Keratinocyte (primary cell): ENCODE data around the gene CNN2. TPM values are rescaled to one million over a fixed set of nuclear protein-coding genes. Genes with fewer than 3 reads are reported as not detected.

Source experiments
- DNase-seq: peaks from one replicate; pipeline ENCODE4 v3.0.0-alpha.2; 2011; ENCODE audit warnings: low read depth, missing footprints, low spot score
- FAIRE-seq: peaks from 2 replicates; lab custom pipeline; 2011; peaks lifted over from hg19 to GRCh38; lab: Jason Lieb, UNC
- H2AFZ ChIP-seq: 2 replicates; pipeline ENCODE4 v1.6.0; 2012; ENCODE audit warnings: low read length, control low read depth, inconsistent platforms; ENCODE audit not compliant: control insufficient read depth
- H3K27ac ChIP-seq: 2 replicates; pipeline ENCODE4 v1.5.1; 2011; ENCODE audit warnings: low read length; ENCODE audit not compliant: control insufficient read depth, insufficient read depth
- H3K27me3 ChIP-seq: 3 replicates; pipeline ENCODE4 v1.6.0; 2011; ENCODE audit warnings: low read length; ENCODE audit not compliant: control insufficient read depth, insufficient read depth; ENCODE audit errors: extremely low read depth
- H3K36me3 ChIP-seq, 2 experiments: 2 replicates in 1 of 2; 3 replicates in 1 of 2; pipeline ENCODE4 v1.5.1; 2011; ENCODE audit warnings: low read length in 2 of 2, mild to moderate bottlenecking in 1 of 2; ENCODE audit not compliant: control insufficient read depth in 2 of 2, insufficient read depth in 2 of 2; ENCODE audit errors: extremely low read depth in 1 of 2
- H3K4me1 ChIP-seq: 3 replicates; pipeline ENCODE4 v1.5.1; 2011; ENCODE audit warnings: low read length; ENCODE audit not compliant: control insufficient read depth, insufficient read depth; ENCODE audit errors: extremely low read depth
- H3K4me2 ChIP-seq: 3 replicates; pipeline ENCODE4 v1.6.0; 2011; ENCODE audit warnings: low read depth, low read length; ENCODE audit not compliant: control insufficient read depth, insufficient read depth; ENCODE audit errors: extremely low read depth
- H3K4me3 ChIP-seq, 3 experiments: fragments of 200-600 bp in 1 of 3; sonication (generic) in 1 of 3; 2 replicates in 2 of 3; 3 replicates in 1 of 3; pipeline ENCODE4 v1.5.1; 2011 to 2016; ENCODE audit warnings: low read length in 3 of 3, mild to moderate bottlenecking in 3 of 3, control low read depth in 2 of 3, inconsistent platforms in 1 of 3, low read depth in 1 of 3, mixed read lengths in 1 of 3, mixed run types in 1 of 3, moderate library complexity in 1 of 3; ENCODE audit not compliant: control insufficient read depth in 2 of 3, insufficient read depth in 2 of 3; ENCODE audit errors: extremely low read depth in 1 of 3
- H3K79me2 ChIP-seq: 2 replicates; pipeline ENCODE4 v1.6.0; 2012; ENCODE audit warnings: low read length; ENCODE audit not compliant: control insufficient read depth, insufficient read depth
- H3K9ac ChIP-seq: 3 replicates; pipeline ENCODE4 v1.6.0; 2011; ENCODE audit warnings: low read length; ENCODE audit not compliant: control insufficient read depth, insufficient read depth; ENCODE audit errors: extremely low read depth
- H3K9me1 ChIP-seq: 3 replicates; pipeline ENCODE4 v1.6.0; 2011; ENCODE audit warnings: low read length; ENCODE audit not compliant: control insufficient read depth, insufficient read depth; ENCODE audit errors: extremely low read depth
- H3K9me3 ChIP-seq: 2 replicates; pipeline ENCODE4 v1.5.1; 2012; ENCODE audit warnings: low read depth, low read length; ENCODE audit not compliant: control insufficient read depth
- H4K20me1 ChIP-seq: 3 replicates; pipeline ENCODE4 v1.6.0; 2011; ENCODE audit warnings: low read length; ENCODE audit not compliant: control insufficient read depth, insufficient read depth; ENCODE audit errors: extremely low read depth
- CTCF ChIP-seq, 3 experiments: IDR thresholded peaks in 1 of 3; conservative IDR thresholded peaks in 1 of 3; optimal IDR thresholded peaks in 1 of 3; 2 replicates in 2 of 3; 3 replicates in 1 of 3; pipeline versions ENCODE3 to v1.5.1; 2011; ENCODE audit warnings: low read length in 3 of 3, mild to moderate bottlenecking in 3 of 3, moderate library complexity in 2 of 3, control low read depth in 1 of 3, inconsistent platforms in 1 of 3; ENCODE audit not compliant: insufficient read depth in 2 of 3; ENCODE audit errors: extremely low read depth in 1 of 3
- EZH2 ChIP-seq: IDR thresholded peaks from one replicate; pipeline ENCODE4 v1.6.1; 2012; ENCODE audit warnings: inconsistent platforms, mild to moderate bottlenecking, low read length, moderate library complexity
- dilution Hi-C: fragments of 300-500 bp; cut with MboI; formaldehyde crosslinking; loops from one replicate; pipeline ENCODE4 v1.7.0; 2020; ENCODE audit warnings: low sequenced_read_pairs; ENCODE audit not compliant: extremely low pct_ligation_motif_present
- polyA plus RNA-seq, 5 experiments: library from polyadenylated mRNA; depleted of rRNA in 3 of 5; stranded (reverse) in 3 of 5; stranded (forward) in 1 of 5; unstranded in 1 of 5; fragments of >200 nt; gene quantifications; 1 replicate in 1 of 5; 2 replicates in 3 of 5; 3 replicates in 1 of 5; pipeline versions ENCODE4 v1.2.1 to v1.2.3, GENCODE V29; 2011 to 2012; ENCODE audit warnings: missing spikeins in 2 of 5, low read depth in 1 of 5, low replicate concordance in 1 of 5

CNN2 gene
- polyA plus RNA-seq, 1 donor (not counting 4 experiments of a cell fraction or from before 2014, with no cell fraction given) = 136 TPM

- FAIRE-seq = no peak
- peaks cover 24 to 26% of the 10 kb centered on the region in 2 experiments for H3K36me3 ChIP-seq
- no peak overlapping the region for H2AFZ ChIP-seq
These were observed 12.7 kb downstream of the CNN2 start for GRCh38 chr19:1038978-1039645.

GRCh38 chr19:1039646-1040475 is 13.5 kb downstream of the CNN2 start, which contains the start of gene ABCA7:
ABCA7 (plus strand) TSS chr19:1040107; CDS start chr19:1041362, 1,255 bp downstream.
- Histone ChIP-seq H3K36me3 (peaks cover 24 to 26% of the 10 kb centered on the region in 2 experiments), H3K4me2 (peak within 1 kb of the TSS; percentile 96), H4K20me1 (peaks cover 9% of the 10 kb centered on the region), H3K9me3 (no peaks in the 10 kb centered on the region), H3K27me3 (no peaks in the 10 kb centered on the region), H3K9ac (peak within 1 kb of the TSS; percentile 74), H3K9me1 (no peaks in the 10 kb centered on the region), H3K27ac (peak within 1 kb of the TSS; percentile 62), H3K4me1 (peaks cover 29% of the 10 kb centered on the region), H3K4me3 (peak within 1 kb of the TSS; percentile 75 to 92 (median 80)), H3K79me2 (peaks cover 9% of the 10 kb centered on the region), H2AFZ (no peak within 1 kb of the TSS)
- dilution Hi-C loops = no loop called here
- FAIRE-seq = peak; percentile 23
- TF ChIP-seq EZH2 (no peak), CTCF (optimal IDR thresholded peaks at IDR 0.05 in 1 of 3, IDR thresholded peaks at IDR 0.05 in 1 of 3, conservative IDR thresholded peaks at IDR 0.05 in 1 of 3; ENCODE audit: extremely low read depth in 1 of 3, insufficient read depth in 2 of 3, low read length in 3 of 3) (peak in 1 of 3 experiments; percentile 3)
- DNase-seq = peak; percentile 94

More at GRCh38 chr19:1038978-1039645, 12.7 kb downstream of the CNN2 start:
- peaks cover 9% of the 10 kb centered on the region for H4K20me1 ChIP-seq
- dilution Hi-C loops = no loop called here
- no peaks in the 10 kb centered on the region for H3K27me3 ChIP-seq
- H3K4me2 ChIP-seq = peak overlapping the region; percentile 96
- no peak overlapping the region for H3K9ac ChIP-seq
- H3K4me3 ChIP-seq = peak overlapping the region in 1 of 3 experiments; percentile 75
- TF ChIP-seq EZH2 = no peak
- TF ChIP-seq CTCF (optimal IDR thresholded peaks at IDR 0.05 in 1 of 3, IDR thresholded peaks at IDR 0.05 in 1 of 3, conservative IDR thresholded peaks at IDR 0.05 in 1 of 3; ENCODE audit: extremely low read depth in 1 of 3, insufficient read depth in 2 of 3, low read length in 3 of 3) = no peak
- peaks cover 9% of the 10 kb centered on the region for H3K79me2 ChIP-seq
- no peak for DNase-seq
- no peaks in the 10 kb centered on the region for H3K9me3 ChIP-seq
- H3K4me1 ChIP-seq = peaks cover 29% of the 10 kb centered on the region
- no peaks in the 10 kb centered on the region for H3K9me1 ChIP-seq
- H3K27ac ChIP-seq = no peak overlapping the region
